ENCODE data around the gene TRPM6.

DNA sequence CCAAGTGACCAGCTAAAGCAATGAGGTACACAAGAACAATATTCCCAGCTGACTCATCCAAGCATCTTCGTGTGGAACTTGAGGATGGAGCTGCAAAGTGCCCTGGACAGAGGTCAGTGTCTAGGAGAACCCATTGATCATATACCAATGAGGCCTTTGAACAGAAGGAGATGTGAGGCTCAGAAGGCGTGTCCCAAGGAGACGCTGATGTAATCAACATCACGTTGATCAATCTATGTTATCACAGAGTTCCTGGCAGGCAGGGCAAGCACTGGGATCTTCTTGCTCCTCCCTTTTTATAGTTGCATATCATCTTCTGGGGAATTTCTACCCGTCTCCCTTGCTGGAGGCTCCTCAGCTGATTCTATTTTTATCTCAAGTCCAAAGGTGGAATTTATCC, 163.4 kb downstream of the TRPM6 start:
- TF ChIP-seq, protein P1, sequence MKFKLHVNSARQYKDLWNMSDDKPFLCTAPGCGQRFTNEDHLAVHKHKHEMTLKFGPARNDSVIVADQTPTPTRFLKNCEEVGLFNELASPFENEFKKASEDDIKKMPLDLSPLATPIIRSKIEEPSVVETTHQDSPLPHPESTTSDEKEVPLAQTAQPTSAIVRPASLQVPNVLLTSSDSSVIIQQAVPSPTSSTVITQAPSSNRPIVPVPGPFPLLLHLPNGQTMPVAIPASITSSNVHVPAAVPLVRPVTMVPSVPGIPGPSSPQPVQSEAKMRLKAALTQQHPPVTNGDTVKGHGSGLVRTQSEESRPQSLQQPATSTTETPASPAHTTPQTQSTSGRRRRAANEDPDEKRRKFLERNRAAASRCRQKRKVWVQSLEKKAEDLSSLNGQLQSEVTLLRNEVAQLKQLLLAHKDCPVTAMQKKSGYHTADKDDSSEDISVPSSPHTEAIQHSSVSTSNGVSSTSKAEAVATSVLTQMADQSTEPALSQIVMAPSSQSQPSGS (CRISPR knock-in tag; IDR thresholded peaks at IDR 0.05; ENCODE audit: borderline replicate concordance, low read depth), result no peak
- TF ChIP-seq, protein P2, sequence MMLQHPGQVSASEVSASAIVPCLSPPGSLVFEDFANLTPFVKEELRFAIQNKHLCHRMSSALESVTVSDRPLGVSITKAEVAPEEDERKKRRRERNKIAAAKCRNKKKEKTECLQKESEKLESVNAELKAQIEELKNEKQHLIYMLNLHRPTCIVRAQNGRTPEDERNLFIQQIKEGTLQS (CRISPR knock-in tag; conservative IDR thresholded peaks at IDR 0.05), result no peak
- TF ChIP-seq, protein P3, sequence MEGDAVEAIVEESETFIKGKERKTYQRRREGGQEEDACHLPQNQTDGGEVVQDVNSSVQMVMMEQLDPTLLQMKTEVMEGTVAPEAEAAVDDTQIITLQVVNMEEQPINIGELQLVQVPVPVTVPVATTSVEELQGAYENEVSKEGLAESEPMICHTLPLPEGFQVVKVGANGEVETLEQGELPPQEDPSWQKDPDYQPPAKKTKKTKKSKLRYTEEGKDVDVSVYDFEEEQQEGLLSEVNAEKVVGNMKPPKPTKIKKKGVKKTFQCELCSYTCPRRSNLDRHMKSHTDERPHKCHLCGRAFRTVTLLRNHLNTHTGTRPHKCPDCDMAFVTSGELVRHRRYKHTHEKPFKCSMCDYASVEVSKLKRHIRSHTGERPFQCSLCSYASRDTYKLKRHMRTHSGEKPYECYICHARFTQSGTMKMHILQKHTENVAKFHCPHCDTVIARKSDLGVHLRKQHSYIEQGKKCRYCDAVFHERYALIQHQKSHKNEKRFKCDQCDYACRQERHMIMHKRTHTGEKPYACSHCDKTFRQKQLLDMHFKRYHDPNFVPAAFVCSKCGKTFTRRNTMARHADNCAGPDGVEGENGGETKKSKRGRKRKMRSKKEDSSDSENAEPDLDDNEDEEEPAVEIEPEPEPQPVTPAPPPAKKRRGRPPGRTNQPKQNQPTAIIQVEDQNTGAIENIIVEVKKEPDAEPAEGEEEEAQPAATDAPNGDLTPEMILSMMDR (IDR thresholded peaks at IDR 0.05), result no peak
- TF ChIP-seq MYBL2 (CRISPR knock-in tag; IDR thresholded peaks at IDR 0.05) (no peak), SMAD4 (CRISPR knock-in tag; IDR thresholded peaks at IDR 0.05) (no peak), IRF2 (CRISPR knock-in tag; IDR thresholded peaks at IDR 0.05; ENCODE audit: borderline replicate concordance, low read depth) (no peak), NR3C1 (CRISPR knock-in tag; conservative IDR thresholded peaks at IDR 0.05; ENCODE audit: low read depth) (no peak), ATF1 (CRISPR knock-in tag; IDR thresholded peaks at IDR 0.05) (no peak), SP1 (CRISPR knock-in tag; conservative IDR thresholded peaks at IDR 0.05) (no peak), CREM (CRISPR knock-in tag; IDR thresholded peaks at IDR 0.05) (no peak), JAZF1 (CRISPR knock-in tag; IDR thresholded peaks at IDR 0.05) (no peak)
- TF ChIP-seq, protein P4, sequence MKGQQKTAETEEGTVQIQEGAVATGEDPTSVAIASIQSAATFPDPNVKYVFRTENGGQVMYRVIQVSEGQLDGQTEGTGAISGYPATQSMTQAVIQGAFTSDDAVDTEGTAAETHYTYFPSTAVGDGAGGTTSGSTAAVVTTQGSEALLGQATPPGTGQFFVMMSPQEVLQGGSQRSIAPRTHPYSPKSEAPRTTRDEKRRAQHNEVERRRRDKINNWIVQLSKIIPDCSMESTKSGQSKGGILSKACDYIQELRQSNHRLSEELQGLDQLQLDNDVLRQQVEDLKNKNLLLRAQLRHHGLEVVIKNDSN (CRISPR knock-in tag; IDR thresholded peaks at IDR 0.05), result no peak
- TF ChIP-seq, protein P5, sequence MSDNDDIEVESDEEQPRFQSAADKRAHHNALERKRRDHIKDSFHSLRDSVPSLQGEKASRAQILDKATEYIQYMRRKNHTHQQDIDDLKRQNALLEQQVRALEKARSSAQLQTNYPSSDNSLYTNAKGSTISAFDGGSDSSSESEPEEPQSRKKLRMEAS (CRISPR knock-in tag; IDR thresholded peaks at IDR 0.05), result no peak
- TF ChIP-seq, protein P6, sequence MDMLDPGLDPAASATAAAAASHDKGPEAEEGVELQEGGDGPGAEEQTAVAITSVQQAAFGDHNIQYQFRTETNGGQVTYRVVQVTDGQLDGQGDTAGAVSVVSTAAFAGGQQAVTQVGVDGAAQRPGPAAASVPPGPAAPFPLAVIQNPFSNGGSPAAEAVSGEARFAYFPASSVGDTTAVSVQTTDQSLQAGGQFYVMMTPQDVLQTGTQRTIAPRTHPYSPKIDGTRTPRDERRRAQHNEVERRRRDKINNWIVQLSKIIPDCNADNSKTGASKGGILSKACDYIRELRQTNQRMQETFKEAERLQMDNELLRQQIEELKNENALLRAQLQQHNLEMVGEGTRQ (CRISPR knock-in tag; IDR thresholded peaks at IDR 0.05), result no peak
